Measurements from ENCODE around the gene MRPL49.

MRPL49 gene

GRCh38 chr11:65114538-65115171 lies 7.5 kb upstream of the MRPL49 start (continued):
- no peak for TF ChIP-seq ZNF658 (tag by site-specific recombination; IDR thresholded peaks at IDR 0.05)

- H3K27ac ChIP-seq (ENCODE audit: extremely low read depth, low read depth, low read length) = no peak overlapping the region
- CTCF ChIA-PET = interaction anchor here (0.9 to 2.9 kb wide), 3 partner anchors 16 to 269 kb away, joined by 3 to 11 read pairs (median 4); no protein-coding TSS in a partner anchor
- no peak overlapping the region for H3K4me3 ChIP-seq (ENCODE audit: low read depth, low read length)
- peaks cover 6% of the 10 kb centered on the region for H3K4me1 ChIP-seq (ENCODE audit: control insufficient read depth, insufficient read depth, low read length)
- POLR2A ChIA-PET = interaction anchor here (1.1 to 1.7 kb wide), 3 partner anchors 18 to 90 kb away, joined by 3 read pairs; no protein-coding TSS in a partner anchor
- no peaks in the 10 kb centered on the region for H3K9me3 ChIP-seq (ENCODE audit: control insufficient read depth, insufficient read depth, low read depth, low read length)
- H3K36me3 ChIP-seq (ENCODE audit: control insufficient read depth in 2 of 2, insufficient read depth in 1 of 2, low read length in 2 of 2) = peaks cover 3 to 52% of the 10 kb centered on the region in 2 experiments; a peak in 2 of 3 replicates
- TF ChIP-seq, protein P1, sequence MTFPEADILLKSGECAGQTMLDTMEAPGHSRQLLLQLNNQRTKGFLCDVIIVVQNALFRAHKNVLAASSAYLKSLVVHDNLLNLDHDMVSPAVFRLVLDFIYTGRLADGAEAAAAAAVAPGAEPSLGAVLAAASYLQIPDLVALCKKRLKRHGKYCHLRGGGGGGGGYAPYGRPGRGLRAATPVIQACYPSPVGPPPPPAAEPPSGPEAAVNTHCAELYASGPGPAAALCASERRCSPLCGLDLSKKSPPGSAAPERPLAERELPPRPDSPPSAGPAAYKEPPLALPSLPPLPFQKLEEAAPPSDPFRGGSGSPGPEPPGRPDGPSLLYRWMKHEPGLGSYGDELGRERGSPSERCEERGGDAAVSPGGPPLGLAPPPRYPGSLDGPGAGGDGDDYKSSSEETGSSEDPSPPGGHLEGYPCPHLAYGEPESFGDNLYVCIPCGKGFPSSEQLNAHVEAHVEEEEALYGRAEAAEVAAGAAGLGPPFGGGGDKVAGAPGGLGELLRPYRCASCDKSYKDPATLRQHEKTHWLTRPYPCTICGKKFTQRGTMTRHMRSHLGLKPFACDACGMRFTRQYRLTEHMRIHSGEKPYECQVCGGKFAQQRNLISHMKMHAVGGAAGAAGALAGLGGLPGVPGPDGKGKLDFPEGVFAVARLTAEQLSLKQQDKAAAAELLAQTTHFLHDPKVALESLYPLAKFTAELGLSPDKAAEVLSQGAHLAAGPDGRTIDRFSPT (tag by site-specific recombination; IDR thresholded peaks at IDR 0.05) = 0 out of 2 replicates have a peak, but pooled peaks have one; percentile 24
- TF ChIP-seq ZNF701 (tag by site-specific recombination; IDR thresholded peaks at IDR 0.05) = no peak
These were observed 6.6 kb upstream of the MRPL49 start for GRCh38 chr11:65115361-65116082.

GRCh38 chr11:65116370-65117205 lies 5.5 kb upstream of the MRPL49 start:
- Histone ChIP-seq H3K27ac (ENCODE audit: extremely low read depth, low read depth, low read length) (peak overlapping the region; percentile 78), H3K9me3 (ENCODE audit: control insufficient read depth, insufficient read depth, low read depth, low read length) (no peaks in the 10 kb centered on the region), H3K4me3 (ENCODE audit: low read depth, low read length) (peak overlapping the region; percentile 67), H3K36me3 (ENCODE audit: control insufficient read depth in 2 of 2, insufficient read depth in 1 of 2, low read length in 2 of 2) (peaks cover 3 to 62% of the 10 kb centered on the region in 2 experiments; a peak in 2 of 3 replicates), H3K4me1 (ENCODE audit: control insufficient read depth, insufficient read depth, low read length) (peaks cover 6% of the 10 kb centered on the region)
- ChIA-PET CTCF (interaction anchor here (0.9 to 2.9 kb wide), 6 partner anchors 9 to 270 kb away, joined by 4 to 11 read pairs (median 5); partner anchors contain the start of gene CAPN1), POLR2A (interaction anchor here (1.1 to 1.8 kb wide), 8 partner anchors 14 to 338 kb away, joined by 3 to 8 read pairs (median 4); partner anchors contain the start of genes CAPN1, SF1 and VPS51)
- TF ChIP-seq ZXDB (tag by site-specific recombination; IDR thresholded peaks at IDR 0.05) = peak; percentile 59
- peak; percentile 82 for TF ChIP-seq ZBTB8A (tag by site-specific recombination; IDR thresholded peaks at IDR 0.05)
- no peak for TF ChIP-seq ZNF792 (tag by site-specific recombination; IDR thresholded peaks at IDR 0.05)
- no peak for TF ChIP-seq ZNF2 (tag by site-specific recombination; IDR thresholded peaks at IDR 0.05)
- TF ChIP-seq ZNF521 (tag by site-specific recombination; IDR thresholded peaks at IDR 0.05) = no peak
- peak; percentile 92 for TF ChIP-seq ZBTB26 (tag by site-specific recombination; optimal IDR thresholded peaks at IDR 0.05)
- peak; percentile 91 for TF ChIP-seq ZIC2 (tag by site-specific recombination; IDR thresholded peaks at IDR 0.05)
- no peak for TF ChIP-seq ZSCAN30 (tag by site-specific recombination; IDR thresholded peaks at IDR 0.05)
- no peak for TF ChIP-seq AEBP2 (tag by site-specific recombination; IDR thresholded peaks at IDR 0.05; ENCODE audit: borderline replicate concordance)
- no peak for TF ChIP-seq ZNF76 (tag by site-specific recombination; IDR thresholded peaks at IDR 0.05; ENCODE audit: borderline replicate concordance, low read depth)
- TF ChIP-seq ZNF174 (tag by site-specific recombination; IDR thresholded peaks at IDR 0.05) = no peak
- TF ChIP-seq ZNF530 (tag by site-specific recombination; IDR thresholded peaks at IDR 0.05; ENCODE audit: low read depth) = no peak
- 0 out of 2 replicates have a peak, but pooled peaks have one; percentile 31 for TF ChIP-seq ZFHX2 (tag by site-specific recombination; conservative IDR thresholded peaks at IDR 0.05)
- TF ChIP-seq, protein P1 (tag by site-specific recombination; IDR thresholded peaks at IDR 0.05) = peak; percentile 64; the same call in 1 of the 2 replicates
- TF ChIP-seq ZNF837 (tag by site-specific recombination; IDR thresholded peaks at IDR 0.05) = no peak

Measured in HEK293 (cell line).